Astrocyte of the spinal cord (primary cell): ENCODE data around the gene STPG2.
"Not testable (repeated sequence)": the region's sequence is repeated elsewhere in the genome, so short reads cannot be mapped to it uniquely, and the experiment has no call there.

ENCODE experiments used
- DNase-seq: peaks from one replicate; pipeline ENCODE4 v3.0.0; 2011; ENCODE audit warnings: low read depth, low spot score
- H3K4me3 ChIP-seq: 2 replicates; pipeline ENCODE4 v1.5.1; 2011; ENCODE audit warnings: low read depth, mild to moderate bottlenecking, low read length, moderate library complexity
- in situ Hi-C: cut with HindIII; loops from 2 replicates; pipeline ENCODE4 v1.10.0; 2017; ENCODE audit warnings: low sequenced_read_pairs
- TF ChIP-seq, protein P1 (sequence below): IDR thresholded peaks from 2 replicates; pipeline ENCODE4 v1.5.1; 2012; ENCODE audit warnings: low read depth, mild to moderate bottlenecking, low read length, inconsistent platforms

STPG2 gene

DNA sequence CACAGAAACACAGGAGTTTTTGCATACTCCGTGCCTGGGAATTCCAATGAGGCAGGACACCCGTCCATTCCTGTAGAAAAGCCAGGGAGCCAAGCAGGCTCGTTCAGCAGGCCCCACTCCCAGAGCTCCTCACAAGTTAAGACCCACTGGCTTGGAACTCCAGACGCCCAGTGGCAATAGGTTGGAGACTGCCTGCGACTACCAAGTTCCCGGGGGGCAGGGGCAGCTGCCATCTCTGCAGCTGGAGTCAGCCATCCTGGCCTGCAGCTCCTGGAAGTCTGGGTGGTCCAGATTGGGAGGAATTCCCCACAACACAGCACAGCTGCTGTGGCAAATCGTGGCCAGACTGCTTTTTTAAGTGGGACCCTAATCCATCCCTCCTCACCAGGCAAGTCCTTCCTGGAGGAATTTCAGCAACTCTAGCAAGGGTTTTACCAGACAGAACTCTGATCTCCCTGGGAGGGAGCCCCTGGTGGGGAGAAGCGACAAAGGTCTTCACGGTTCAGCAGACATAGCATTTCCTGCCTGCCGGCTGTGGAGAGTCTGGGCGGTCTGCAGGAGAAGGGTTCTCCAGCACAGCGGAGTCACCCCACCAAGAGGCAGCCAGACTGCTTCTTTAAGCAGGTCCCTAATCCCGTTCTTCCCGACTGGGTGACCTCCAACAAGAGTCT is 231.9 kb downstream of the STPG2 start:
- in situ Hi-C loops, result no loop called here
- TF ChIP-seq, protein P1, sequence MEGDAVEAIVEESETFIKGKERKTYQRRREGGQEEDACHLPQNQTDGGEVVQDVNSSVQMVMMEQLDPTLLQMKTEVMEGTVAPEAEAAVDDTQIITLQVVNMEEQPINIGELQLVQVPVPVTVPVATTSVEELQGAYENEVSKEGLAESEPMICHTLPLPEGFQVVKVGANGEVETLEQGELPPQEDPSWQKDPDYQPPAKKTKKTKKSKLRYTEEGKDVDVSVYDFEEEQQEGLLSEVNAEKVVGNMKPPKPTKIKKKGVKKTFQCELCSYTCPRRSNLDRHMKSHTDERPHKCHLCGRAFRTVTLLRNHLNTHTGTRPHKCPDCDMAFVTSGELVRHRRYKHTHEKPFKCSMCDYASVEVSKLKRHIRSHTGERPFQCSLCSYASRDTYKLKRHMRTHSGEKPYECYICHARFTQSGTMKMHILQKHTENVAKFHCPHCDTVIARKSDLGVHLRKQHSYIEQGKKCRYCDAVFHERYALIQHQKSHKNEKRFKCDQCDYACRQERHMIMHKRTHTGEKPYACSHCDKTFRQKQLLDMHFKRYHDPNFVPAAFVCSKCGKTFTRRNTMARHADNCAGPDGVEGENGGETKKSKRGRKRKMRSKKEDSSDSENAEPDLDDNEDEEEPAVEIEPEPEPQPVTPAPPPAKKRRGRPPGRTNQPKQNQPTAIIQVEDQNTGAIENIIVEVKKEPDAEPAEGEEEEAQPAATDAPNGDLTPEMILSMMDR, result no peak
- H3K4me3 ChIP-seq, result no peak overlapping the region
- no peak for DNase-seq

DNA sequence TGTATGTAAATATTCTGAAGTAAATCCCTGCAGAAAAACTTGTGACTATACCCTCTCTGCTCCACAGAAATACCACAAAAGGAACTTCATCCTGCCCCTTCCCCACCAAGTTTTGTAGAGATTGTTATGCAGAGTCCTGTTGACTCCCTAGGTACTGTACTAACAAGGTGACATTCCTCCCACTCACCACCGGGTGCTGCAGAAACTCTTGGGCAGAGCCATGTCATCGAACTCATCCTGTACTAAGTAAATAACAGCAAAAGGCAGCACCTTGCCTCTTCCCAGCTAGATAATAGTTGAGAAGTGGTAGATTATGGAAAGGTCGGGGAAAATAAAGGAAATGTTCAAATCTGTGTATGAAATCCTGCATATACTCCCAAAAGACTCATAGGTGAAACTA is 233.3 kb downstream of the STPG2 start:
- in situ Hi-C loops, result no loop called here
- no peak for DNase-seq
- no peak overlapping the region for H3K4me3 ChIP-seq
- TF ChIP-seq, protein P1, result no peak

DNA sequence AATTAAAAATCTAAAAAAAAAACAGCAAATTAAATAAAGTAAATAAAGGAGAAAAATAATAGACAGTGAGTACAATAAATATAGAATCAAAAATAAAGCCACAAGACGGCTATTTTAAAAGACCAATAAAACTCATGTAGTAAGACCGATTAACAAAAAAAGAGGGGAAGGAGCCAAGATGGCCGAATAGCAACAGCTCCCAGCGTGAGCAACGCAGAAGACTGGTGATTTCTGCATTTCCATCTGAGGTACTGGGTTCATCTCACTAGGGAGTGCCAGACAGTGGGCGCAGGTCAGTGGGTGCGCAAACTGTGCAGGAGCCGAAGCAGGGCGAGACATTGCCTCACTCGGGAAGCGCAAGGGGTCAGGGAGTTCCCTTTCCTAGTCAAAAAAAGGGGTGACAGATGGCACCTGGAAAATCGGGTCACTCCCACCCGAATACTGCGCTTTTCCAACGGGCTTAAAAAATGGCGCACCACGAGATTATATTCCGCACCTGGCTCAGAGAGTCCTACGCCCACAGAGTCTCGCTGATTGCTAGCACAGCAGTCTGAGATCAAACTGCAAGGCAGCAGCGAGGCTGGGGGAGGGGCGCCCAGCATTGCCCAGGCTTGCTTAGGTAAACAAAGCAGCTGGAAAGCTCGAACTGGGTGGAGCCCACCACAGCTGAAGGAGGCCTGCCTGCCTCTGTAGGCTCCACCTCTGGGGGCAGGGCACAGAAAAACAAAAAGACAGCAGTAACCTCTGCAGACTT is 239.7 kb downstream of the STPG2 start:
- in situ Hi-C loops, result not testable (repeated sequence)

DNA sequence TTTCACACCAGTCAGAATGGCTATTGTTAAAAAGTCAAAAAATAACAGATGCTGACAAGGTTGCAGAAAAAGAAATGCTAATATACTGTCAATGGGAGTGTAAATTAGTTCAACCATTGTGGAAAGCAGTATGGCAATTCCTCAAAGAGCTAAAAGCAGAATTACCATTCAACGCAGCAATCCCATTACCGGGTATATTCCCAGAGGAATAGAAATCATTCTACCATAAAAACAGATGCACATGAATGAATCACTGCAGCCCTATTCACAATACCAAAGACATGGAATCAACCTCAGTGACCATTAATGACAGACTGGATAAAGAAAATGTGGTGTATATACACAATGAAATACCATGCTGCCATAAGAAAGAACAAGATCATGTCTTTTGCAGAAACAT is 243.0 kb downstream of the STPG2 start:
- in situ Hi-C loops, result no loop called here
- no peak overlapping the region for H3K4me3 ChIP-seq
- no peak for DNase-seq
- TF ChIP-seq, protein P1, result no peak

More for the DNA sequence above, 239.7 kb downstream of the STPG2 start:
- not testable (repeated sequence) for H3K4me3 ChIP-seq, DNase-seq

DNA sequence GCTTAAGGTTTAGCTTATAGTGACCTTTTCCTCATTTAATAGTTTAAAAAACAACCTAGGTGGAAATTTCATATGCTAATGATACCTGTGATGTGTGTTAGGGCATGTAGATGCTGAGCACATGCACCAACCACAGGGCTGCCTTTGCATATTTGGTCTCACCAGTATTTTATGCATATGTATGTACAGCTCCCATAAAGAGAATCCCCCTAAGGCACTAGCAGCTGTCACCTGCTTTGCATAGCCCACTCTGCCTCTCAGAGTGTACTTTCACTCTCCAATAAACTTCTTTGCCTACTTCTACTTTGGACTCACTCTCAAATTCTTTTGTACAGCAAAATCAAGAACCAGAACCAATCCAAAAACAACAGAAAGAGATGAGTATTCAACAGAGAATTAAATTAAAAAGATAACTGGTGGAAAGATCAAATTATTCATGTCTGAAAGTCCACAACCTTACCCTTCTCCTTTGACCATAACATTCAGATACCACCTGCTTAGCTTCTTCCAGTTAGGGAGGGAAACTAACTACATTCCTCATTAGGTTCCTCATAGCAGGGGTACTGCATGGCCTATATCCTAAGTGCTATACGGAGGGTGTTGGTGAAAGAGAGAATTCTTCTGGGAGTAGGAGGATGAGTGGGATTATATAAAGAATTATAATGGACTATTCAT is 250.5 kb downstream of the STPG2 start:
- in situ Hi-C loops, result no loop called here
- TF ChIP-seq, protein P1, result no peak
- H3K4me3 ChIP-seq, result no peak overlapping the region
- no peak for DNase-seq

DNA sequence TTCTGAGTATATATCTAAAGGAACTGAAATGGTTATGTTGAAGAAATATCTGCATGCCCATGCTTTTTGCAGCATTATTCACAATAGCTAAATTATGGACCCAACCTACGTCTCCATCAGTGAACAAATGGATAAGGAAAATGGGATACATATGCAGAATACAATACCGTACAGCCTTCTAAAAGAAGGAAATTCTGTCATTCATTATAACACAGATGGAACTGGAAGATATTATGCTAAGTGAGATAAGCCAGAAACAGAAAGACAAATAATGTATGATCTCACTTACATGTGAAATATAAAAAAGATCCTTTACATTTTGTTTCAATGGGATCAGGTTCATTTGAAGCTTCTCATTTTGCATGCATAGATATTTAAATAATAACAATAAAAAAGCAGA is 263.3 kb downstream of the STPG2 start:
- TF ChIP-seq, protein P1, result no peak
- no peak overlapping the region for H3K4me3 ChIP-seq
- no peak for DNase-seq
- in situ Hi-C loops, result no loop called here

DNA sequence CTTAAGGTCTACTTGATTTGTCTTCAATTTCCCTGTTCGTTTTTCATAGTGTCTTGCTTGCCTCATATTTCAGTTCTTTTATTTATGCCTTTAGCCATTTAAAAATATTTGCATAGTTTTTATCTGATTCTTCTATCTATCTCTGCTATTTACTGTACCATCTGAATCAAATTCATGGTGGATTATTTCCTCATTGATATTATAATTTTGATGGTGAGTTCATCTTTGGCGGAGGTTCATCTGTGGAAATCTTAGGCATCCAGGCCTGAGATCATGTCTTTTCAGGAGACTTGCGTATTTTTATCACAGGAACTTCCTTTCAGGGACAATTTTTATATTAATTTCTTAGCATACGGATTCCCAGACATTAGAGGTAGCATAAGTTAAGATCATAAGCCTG is 275.2 kb downstream of the STPG2 start:
- TF ChIP-seq, protein P1, result no peak
- DNase-seq, result no peak
- in situ Hi-C loops, result no loop called here
- no peak overlapping the region for H3K4me3 ChIP-seq
